HCT116 (cell line): ENCODE data around the gene FOXN3. TPM values are rescaled to one million over a fixed set of nuclear protein-coding genes. Genes with fewer than 3 reads are reported as not detected.

ENCODE experiments used
- ATAC-seq: fragments of 200-7000 bp; cut with Tn5 transposase; 2 replicates; pipeline ENCODE4 v1.9.1; 2020; ENCODE audit warnings: mild to moderate bottlenecking, moderate library complexity
- BruUV-seq: library from RNA; stranded (reverse); fragments of 400-500 nt; replicated peaks from 2 replicates; lab custom pipeline; 2021; lab: Mats Ljungman, UMichigan
- CTCF ChIA-PET: fragments of 300-600 bp; sonication (Branson Sonifier 250); formaldehyde crosslinking; loops from one replicate; lab custom pipeline; 2021; ENCODE audit warnings: antibody characterized with exemption; lab: Charles Lee
- POLR2A ChIA-PET: fragments of 300-600, 350-600 bp; sonication (Branson Sonifier 250); formaldehyde crosslinking; loops from one replicate; lab custom pipeline; 2021; ENCODE audit warnings: antibody characterized with exemption; lab: Charles Lee
- RAD21 ChIA-PET, 2 experiments: fragments of 300-600 bp; sonication (Branson Sonifier 250); formaldehyde crosslinking; loops; one replicate each; lab custom pipeline; 2023; ENCODE audit warnings: low total read pairs in 2 of 2; ENCODE audit not compliant: uncharacterized antibody in 2 of 2, unreplicated experiment in 2 of 2, low non-redundant PET in 1 of 2; lab: Charles Lee
- DNase-seq: peaks from one replicate; pipeline ENCODE4 v3.0.0-alpha.2; 2010; ENCODE audit warnings: low read depth, low spot score
- H2AFZ ChIP-seq: fragments of 200-600 bp; shearing (Covaris generic), sonication (generic); 2 replicates; pipeline ENCODE4 v1.6.1; 2017; ENCODE audit warnings: low read depth, mixed run types, mixed read lengths, antibody characterized with exemption, low read length; ENCODE audit not compliant: poor library complexity, severe bottlenecking
- H3K27ac ChIP-seq: 2 replicates; pipeline ENCODE4 v1.5.1; 2012; ENCODE audit warnings: low read depth, low read length
- H3K27me3 ChIP-seq: fragments of 200-600 bp; sonication (generic); 2 replicates; pipeline ENCODE4 v1.6.1; 2016; ENCODE audit warnings: mixed run types, low read length, mixed read lengths; ENCODE audit not compliant: insufficient read depth
- H3K36me3 ChIP-seq, 2 experiments: fragments of 200-500 bp in 1 of 2; fragments of 200-600 bp in 1 of 2; sonication (Bioruptor generic) in 1 of 2; sonication (generic) in 1 of 2; 2 replicates each; pipeline versions ENCODE4 v1.5.1 to v1.6.1; 2014 to 2016; ENCODE audit warnings: low read length in 2 of 2, inconsistent platforms in 1 of 2, mixed read lengths in 1 of 2, mixed run types in 1 of 2; ENCODE audit not compliant: insufficient read depth in 2 of 2, control insufficient read depth in 1 of 2
- H3K4me1 ChIP-seq, 2 experiments: fragments of 200-600 bp in 1 of 2; sonication (generic) in 1 of 2; 2 replicates each; pipeline versions ENCODE4 v1.5.1 to v1.6.1; 2012 to 2017; ENCODE audit warnings: low read length in 2 of 2, inconsistent platforms in 1 of 2, mild to moderate bottlenecking in 1 of 2, mixed read lengths in 1 of 2, mixed run types in 1 of 2, moderate library complexity in 1 of 2; ENCODE audit not compliant: insufficient read depth in 2 of 2, control insufficient read depth in 1 of 2
- H3K4me2 ChIP-seq: fragments of 200-600 bp; sonication (generic); 2 replicates; pipeline ENCODE4 v1.6.1; 2017; ENCODE audit warnings: mixed run types, low read length, mixed read lengths
- H3K4me3 ChIP-seq, 2 experiments: fragments of 200-600 bp in 1 of 2; sonication (generic) in 1 of 2; replicated peaks in 1 of 2; 2 replicates each; pipeline ENCODE4 v1.5.1; 2011 to 2016; ENCODE audit warnings: low read length in 2 of 2, control low read depth in 1 of 2, low read depth in 1 of 2, mild to moderate bottlenecking in 1 of 2, mixed read lengths in 1 of 2, mixed run types in 1 of 2
- H3K79me2 ChIP-seq: fragments of 200-600 bp; sonication (generic); 2 replicates; pipeline ENCODE4 v1.6.1; 2017; ENCODE audit warnings: mild to moderate bottlenecking, mixed run types, low read length, moderate library complexity, mixed read lengths; ENCODE audit not compliant: insufficient read depth
- H3K9ac ChIP-seq: fragments of 200-600 bp; sonication (generic); 2 replicates; pipeline ENCODE4 v1.6.1; 2016; ENCODE audit warnings: low read length, mixed read lengths
- H3K9me2 ChIP-seq: fragments of 200-600 bp; sonication (generic), shearing (Covaris generic); 2 replicates; pipeline ENCODE4 v1.6.1; 2017; ENCODE audit warnings: mixed run types, mild to moderate bottlenecking, moderate library complexity; ENCODE audit not compliant: insufficient read depth
- H3K9me3 ChIP-seq, 2 experiments: fragments of 200-500 bp in 1 of 2; fragments of 200-600 bp in 1 of 2; sonication (Bioruptor generic) in 1 of 2; sonication (generic) in 1 of 2; 2 replicates each; pipeline ENCODE4 v1.6.1; 2014 to 2017; ENCODE audit warnings: low read length in 2 of 2, mixed read lengths in 2 of 2, inconsistent platforms in 1 of 2, low read depth in 1 of 2, mild to moderate bottlenecking in 1 of 2, mixed run types in 1 of 2, moderate library complexity in 1 of 2; ENCODE audit not compliant: control insufficient read depth in 1 of 2, insufficient read depth in 1 of 2
- H4K20me1 ChIP-seq: fragments of 200-600 bp; sonication (generic), shearing (Covaris generic); 2 replicates; pipeline ENCODE4 v1.6.1; 2017; ENCODE audit warnings: mixed run types, mild to moderate bottlenecking, moderate library complexity; ENCODE audit not compliant: insufficient read depth
- CBX3 ChIP-seq: IDR thresholded peaks from 2 replicates; pipeline ENCODE4 v1.6.1; 2012; ENCODE audit warnings: low read depth
- CEBPB ChIP-seq: IDR thresholded peaks from 2 replicates; pipeline ENCODE4 v1.6.1; 2012; ENCODE audit warnings: low read depth
- CTCF ChIP-seq, 3 experiments: fragments of 200-600 bp in 1 of 3; sonication (generic) in 1 of 3; IDR thresholded peaks in 2 of 3; conservative IDR thresholded peaks in 1 of 3; 2 replicates each; pipeline ENCODE4 v1.5.1; 2012 to 2017; ENCODE audit warnings: low read depth in 2 of 3, low read length in 2 of 3, antibody characterized with exemption in 1 of 3, borderline replicate concordance in 1 of 3, control low read depth in 1 of 3, mild to moderate bottlenecking in 1 of 3, mixed read lengths in 1 of 3, mixed run types in 1 of 3, moderate library complexity in 1 of 3; ENCODE audit not compliant: insufficient read depth in 1 of 3
- ELF1 ChIP-seq: IDR thresholded peaks from 2 replicates; pipeline ENCODE4 v1.6.1; 2012; ENCODE audit warnings: low read depth, borderline replicate concordance
- EZH2 ChIP-seq: fragments of 200-600 bp; sonication (generic); IDR thresholded peaks from 2 replicates; pipeline ENCODE4 v1.6.1; 2017; ENCODE audit warnings: antibody characterized with exemption, mixed run types
- EZH2phosphoT487 ChIP-seq: fragments of 200-600 bp; IDR thresholded peaks from 2 replicates; pipeline ENCODE4 v1.6.1; 2018; ENCODE audit warnings: antibody characterized with exemption, borderline replicate concordance
- FOSL1 ChIP-seq: IDR thresholded peaks from 2 replicates; pipeline ENCODE4 v1.6.1; 2012; ENCODE audit warnings: low read depth
- MAX ChIP-seq: IDR thresholded peaks from 2 replicates; pipeline ENCODE4 v1.6.1; 2012
- POLR2A ChIP-seq: IDR thresholded peaks from 2 replicates; pipeline ENCODE4 v1.7.0; 2011; ENCODE audit warnings: borderline replicate concordance; ENCODE audit not compliant: insufficient read depth, insufficient read length; ENCODE audit errors: extremely low read depth
- RAD21 ChIP-seq: IDR thresholded peaks from 2 replicates; pipeline ENCODE4 v1.6.1; 2012; ENCODE audit warnings: low read depth, mild to moderate bottlenecking
- REST ChIP-seq: IDR thresholded peaks from 2 replicates; pipeline ENCODE4 v1.6.1; 2012; ENCODE audit warnings: low read depth
- TCF7L2 ChIP-seq: IDR thresholded peaks from 2 replicates; pipeline ENCODE4 v1.7.0; 2011; ENCODE audit warnings: borderline replicate concordance, inconsistent platforms; ENCODE audit not compliant: insufficient read depth, insufficient read length; ENCODE audit errors: extremely low read depth
- YY1 ChIP-seq: IDR thresholded peaks from 2 replicates; pipeline ENCODE4 v1.6.1; 2011; ENCODE audit warnings: low read length, low read depth, moderate library complexity, mild to moderate bottlenecking; ENCODE audit not compliant: insufficient replicate concordance; ENCODE audit errors: extremely low read depth
- ZFX ChIP-seq: fragments of 450-650 bp; IDR thresholded peaks from 2 replicates; pipeline ENCODE4 v1.6.1; 2017
- ZNF274 ChIP-seq: fragments of 200-500 bp; sonication (Bioruptor generic); IDR thresholded peaks from 2 replicates; pipeline ENCODE4 v1.6.1; 2014; ENCODE audit warnings: mild to moderate bottlenecking, low read depth, low read length, inconsistent platforms
- intact Hi-C: fragments of 100-400 bp; cut with micrococcal nuclease; formaldehyde crosslinking; loops from 2 replicates; pipeline ENCODE4 v1.10.0; 2022
- total RNA-seq: library from RNA; stranded (reverse); gene quantifications from one replicate; pipeline ENCODE4 v1.2.1, GENCODE V29; 2021; ENCODE audit not compliant: unreplicated experiment

The FOXN3 gene
- total RNA-seq, 1 experiment from 2014 or later: 20.0 TPM

- H3K9ac ChIP-seq: no peak overlapping the region
- no peak overlapping the region for H2AFZ ChIP-seq
- ChIA-PET POLR2A (no interaction called here), CTCF (no interaction called here), RAD21 (no interaction called here)
- H3K4me3 ChIP-seq: no peak overlapping the region
- H3K4me2 ChIP-seq: no peak overlapping the region
- no peak for ATAC-seq
- no peaks in the 10 kb centered on the region for H3K4me1 ChIP-seq
- no peaks in the 10 kb centered on the region for H3K79me2 ChIP-seq
- H3K27ac ChIP-seq: no peak overlapping the region
- H4K20me1 ChIP-seq: no peaks in the 10 kb centered on the region
- no peaks in the 10 kb centered on the region for H3K9me3 ChIP-seq
- DNase-seq: no peak
- TF ChIP-seq POLR2A (no peak), CTCF (IDR thresholded peaks at IDR 0.05 in 2 of 3, conservative IDR thresholded peaks at IDR 0.05 in 1 of 3; ENCODE audit: borderline replicate concordance in 1 of 3, insufficient read depth in 1 of 3, low read depth in 2 of 3, low read length in 2 of 3) (no peak), CBX3 (no peak)
- H3K27me3 ChIP-seq: no peaks in the 10 kb centered on the region
- H3K36me3 ChIP-seq: no peaks in the 10 kb centered on the region
- H3K9me2 ChIP-seq: no peaks in the 10 kb centered on the region
- no TSS peak for BruUV-seq
- intact Hi-C loops: no loop called here
Observed at GRCh38 chr14:89288114-89288513, 128.9 kb downstream of the FOXN3 start.

- H3K27ac ChIP-seq: no peak overlapping the region
- ChIA-PET RAD21 (no interaction called here), POLR2A (interaction anchor here (0.6 kb wide), 1 partner anchor 51 kb away, joined by 4 read pairs; no protein-coding TSS in a partner anchor), CTCF (no interaction called here)
- H3K9me2 ChIP-seq: no peaks in the 10 kb centered on the region
- H3K27me3 ChIP-seq: no peaks in the 10 kb centered on the region
- DNase-seq (no peak), ATAC-seq (no peak)
- no peak overlapping the region for H3K9ac ChIP-seq
- no peak overlapping the region for H3K4me3 ChIP-seq
- H4K20me1 ChIP-seq: no peaks in the 10 kb centered on the region
- no peaks in the 10 kb centered on the region for H3K4me1 ChIP-seq
- H3K36me3 ChIP-seq: no peaks in the 10 kb centered on the region
- H2AFZ ChIP-seq: no peak overlapping the region
- no peaks in the 10 kb centered on the region for H3K9me3 ChIP-seq
- H3K79me2 ChIP-seq: no peaks in the 10 kb centered on the region
- no peak overlapping the region for H3K4me2 ChIP-seq
- BruUV-seq: no TSS peak
- intact Hi-C loops: no loop called here
- TF ChIP-seq CEBPB (no peak), REST (no peak), RAD21 (no peak), MAX (no peak), POLR2A (no peak), YY1 (no peak), ELF1 (no peak), ZFX (no peak), EZH2phosphoT487 (no peak), CBX3 (no peak), TCF7L2 (no peak), EZH2 (no peak), ZNF274 (no peak), FOSL1 (no peak)
Observed at GRCh38 chr14:89284333-89285058, 132.5 kb downstream of the FOXN3 start.
